ENCODE measurements around the gene ACCSL. TPM values are rescaled to one million over a fixed set of nuclear protein-coding genes. Genes with fewer than 3 reads are reported as not detected.

ACCSL gene
- total RNA-seq, 1 donor from 2014 or later = not detected

- Mint-ChIP-seq H3K4me1 (ENCODE audit: low read depth) (no peaks in the 10 kb centered on the region), H3K27ac (no peak overlapping the region), H3K4me3 (no peak overlapping the region), H3K27me3 (ENCODE audit: insufficient read depth) (peaks cover 2% of the 10 kb centered on the region), H3K36me3 (ENCODE audit: low read depth) (no peaks in the 10 kb centered on the region), H3K9me3 (peaks cover 3% of the 10 kb centered on the region)
- no peak for DNase-seq (ENCODE audit: low spot score)
- intact Hi-C loops (cut with micrococcal nuclease) = no loop called here
Measured at GRCh38 chr11:44046182-44046581, 1.6 kb upstream of the ACCSL start.

GRCh38 chr11:44047298-44047697, 483 bp upstream of the ACCSL start:
- no peaks in the 10 kb centered on the region for H3K9me3 Mint-ChIP-seq
- H3K27me3 Mint-ChIP-seq (ENCODE audit: insufficient read depth) = peaks cover 3% of the 10 kb centered on the region
- no peak overlapping the region for H3K27ac Mint-ChIP-seq
- no peak overlapping the region for H3K4me3 Mint-ChIP-seq
- no peaks in the 10 kb centered on the region for H3K36me3 Mint-ChIP-seq (ENCODE audit: low read depth)
- intact Hi-C loops (cut with micrococcal nuclease) = no loop called here
- DNase-seq (ENCODE audit: low spot score) = no peak
- no peaks in the 10 kb centered on the region for H3K4me1 Mint-ChIP-seq (ENCODE audit: low read depth)

- H3K9me3 Mint-ChIP-seq = no peaks in the 10 kb centered on the region
- H3K27ac Mint-ChIP-seq = no peak overlapping the region
- no peak overlapping the region for H3K4me3 Mint-ChIP-seq
- no peaks in the 10 kb centered on the region for H3K36me3 Mint-ChIP-seq (ENCODE audit: low read depth)
- H3K4me1 Mint-ChIP-seq (ENCODE audit: low read depth) = no peaks in the 10 kb centered on the region
- intact Hi-C loops (cut with micrococcal nuclease) = no loop called here
- no peak for DNase-seq (ENCODE audit: low spot score)
- peaks cover 4% of the 10 kb centered on the region for H3K27me3 Mint-ChIP-seq (ENCODE audit: insufficient read depth)
Measured at GRCh38 chr11:44049832-44050231, 2.1 kb downstream of the ACCSL start.

GRCh38 chr11:44051171-44051570, 3.4 kb downstream of the ACCSL start:
- no peak overlapping the region for H3K27ac Mint-ChIP-seq
- no peaks in the 10 kb centered on the region for H3K36me3 Mint-ChIP-seq (ENCODE audit: low read depth)
- H3K27me3 Mint-ChIP-seq (ENCODE audit: insufficient read depth) = peaks cover 5% of the 10 kb centered on the region
- no peak for DNase-seq (ENCODE audit: low spot score)
- H3K4me1 Mint-ChIP-seq (ENCODE audit: low read depth) = no peaks in the 10 kb centered on the region
- no peak overlapping the region for H3K4me3 Mint-ChIP-seq
- intact Hi-C loops (cut with micrococcal nuclease) = no loop called here
- H3K9me3 Mint-ChIP-seq = no peaks in the 10 kb centered on the region

- Mint-ChIP-seq H3K9me3 (no peaks in the 10 kb centered on the region), H3K36me3 (ENCODE audit: low read depth) (no peaks in the 10 kb centered on the region), H3K27me3 (ENCODE audit: insufficient read depth) (peaks cover 2% of the 10 kb centered on the region), H3K27ac (no peak overlapping the region), H3K4me3 (no peak overlapping the region), H3K4me1 (ENCODE audit: low read depth) (no peaks in the 10 kb centered on the region)
- intact Hi-C loops (cut with micrococcal nuclease) = no loop called here
- no peak for DNase-seq (ENCODE audit: low spot score)
Measured at GRCh38 chr11:44057340-44057739, 9.6 kb downstream of the ACCSL start.

- Mint-ChIP-seq H3K36me3 (ENCODE audit: low read depth) (no peaks in the 10 kb centered on the region), H3K27ac (no peak overlapping the region), H3K27me3 (ENCODE audit: insufficient read depth) (peaks cover 2% of the 10 kb centered on the region), H3K9me3 (no peaks in the 10 kb centered on the region), H3K4me3 (no peak overlapping the region), H3K4me1 (ENCODE audit: low read depth) (no peaks in the 10 kb centered on the region)
- no peak for DNase-seq (ENCODE audit: low spot score)
- intact Hi-C loops (cut with micrococcal nuclease) = no loop called here
Measured at GRCh38 chr11:44058275-44058674, 10.5 kb downstream of the ACCSL start.

GRCh38 chr11:44065161-44065661, 17.4 kb downstream of the ACCSL start:
- Mint-ChIP-seq H3K9me3 (no peaks in the 10 kb centered on the region), H3K4me1 (ENCODE audit: low read depth) (peaks cover 29% of the 10 kb centered on the region), H3K27ac (peak overlapping the region; percentile 94), H3K4me3 (peak overlapping the region; percentile 91), H3K27me3 (ENCODE audit: insufficient read depth) (peaks cover 4% of the 10 kb centered on the region), H3K36me3 (ENCODE audit: low read depth) (peaks cover 7% of the 10 kb centered on the region)
- intact Hi-C loops (cut with micrococcal nuclease) = loop anchor here (5.0 to 10.0 kb wide), 3 partner anchors 123 to 750 kb away; partner anchors contain the start of genes API5 and C11orf96
- no peak for DNase-seq (ENCODE audit: low spot score)

GRCh38 chr11:44065841-44066731, 18.3 kb downstream of the ACCSL start, which contains the start of gene ACCS:
TSS of gene ACCS (plus strand) at chr11:44066270. CDS start at chr11:44067628, 1,358 bp downstream.
- H3K36me3 Mint-ChIP-seq (ENCODE audit: low read depth) = peaks cover 10% of the 10 kb centered on the region
- peak within 1 kb of the TSS; percentile 94 for H3K27ac Mint-ChIP-seq
- peak; percentile 83 for DNase-seq (ENCODE audit: low spot score)
- H3K9me3 Mint-ChIP-seq = no peaks in the 10 kb centered on the region
- peak within 1 kb of the TSS; percentile 91 for H3K4me3 Mint-ChIP-seq
- intact Hi-C loops (cut with micrococcal nuclease) = loop anchor here (1.0 to 10.0 kb wide), 6 partner anchors 28 to 751 kb away; partner anchors contain the start of genes ALKBH3, API5, C11orf96 and HSD17B12
- H3K4me1 Mint-ChIP-seq (ENCODE audit: low read depth) = peaks cover 29% of the 10 kb centered on the region
- peaks cover 4% of the 10 kb centered on the region for H3K27me3 Mint-ChIP-seq (ENCODE audit: insufficient read depth)

GRCh38 chr11:44066732-44067141, 19.0 kb downstream of the ACCSL start:
- intact Hi-C loops (cut with micrococcal nuclease) = loop anchor here (1.0 to 10.0 kb wide), 6 partner anchors 28 to 752 kb away; partner anchors contain the start of genes ALKBH3, API5, C11orf96 and HSD17B12
- H3K9me3 Mint-ChIP-seq = no peaks in the 10 kb centered on the region
- peaks cover 4% of the 10 kb centered on the region for H3K27me3 Mint-ChIP-seq (ENCODE audit: insufficient read depth)
- peaks cover 29% of the 10 kb centered on the region for H3K4me1 Mint-ChIP-seq (ENCODE audit: low read depth)
- peak overlapping the region; percentile 94 for H3K27ac Mint-ChIP-seq
- H3K4me3 Mint-ChIP-seq = peak overlapping the region; percentile 91
- H3K36me3 Mint-ChIP-seq (ENCODE audit: low read depth) = peaks cover 11% of the 10 kb centered on the region
- no peak for DNase-seq (ENCODE audit: low spot score)

GRCh38 chr11:44067266-44067665, 19.5 kb downstream of the ACCSL start:
- peaks cover 4% of the 10 kb centered on the region for H3K27me3 Mint-ChIP-seq (ENCODE audit: insufficient read depth)
- peak overlapping the region; percentile 94 for H3K27ac Mint-ChIP-seq
- H3K9me3 Mint-ChIP-seq = no peaks in the 10 kb centered on the region
- H3K4me3 Mint-ChIP-seq = peak overlapping the region; percentile 91
- H3K36me3 Mint-ChIP-seq (ENCODE audit: low read depth) = peaks cover 11% of the 10 kb centered on the region
- intact Hi-C loops (cut with micrococcal nuclease) = loop anchor here (2.0 to 10.0 kb wide), 4 partner anchors 125 to 752 kb away; partner anchors contain the start of genes API5, C11orf96 and HSD17B12
- DNase-seq (ENCODE audit: low spot score) = no peak
- peaks cover 29% of the 10 kb centered on the region for H3K4me1 Mint-ChIP-seq (ENCODE audit: low read depth)

GRCh38 chr11:44068180-44068579, 20.4 kb downstream of the ACCSL start:
- H3K27me3 Mint-ChIP-seq (ENCODE audit: insufficient read depth) = peaks cover 4% of the 10 kb centered on the region
- no peak overlapping the region for H3K4me3 Mint-ChIP-seq
- no peak overlapping the region for H3K27ac Mint-ChIP-seq
- H3K9me3 Mint-ChIP-seq = no peaks in the 10 kb centered on the region
- H3K36me3 Mint-ChIP-seq (ENCODE audit: low read depth) = peaks cover 11% of the 10 kb centered on the region
- intact Hi-C loops (cut with micrococcal nuclease) = loop anchor here (5.0 to 10.0 kb wide), 3 partner anchors 126 to 753 kb away; partner anchors contain the start of genes API5 and C11orf96
- DNase-seq (ENCODE audit: low spot score) = no peak
- peaks cover 29% of the 10 kb centered on the region for H3K4me1 Mint-ChIP-seq (ENCODE audit: low read depth)

- no peak for DNase-seq (ENCODE audit: low spot score)
- no peak overlapping the region for H3K27ac Mint-ChIP-seq
- H3K9me3 Mint-ChIP-seq = no peaks in the 10 kb centered on the region
- no peaks in the 10 kb centered on the region for H3K27me3 Mint-ChIP-seq (ENCODE audit: insufficient read depth)
- intact Hi-C loops (cut with micrococcal nuclease) = no loop called here
- H3K4me1 Mint-ChIP-seq (ENCODE audit: low read depth) = peaks cover 16% of the 10 kb centered on the region
- H3K4me3 Mint-ChIP-seq = no peak overlapping the region
- peaks cover 14% of the 10 kb centered on the region for H3K36me3 Mint-ChIP-seq (ENCODE audit: low read depth)
Measured at GRCh38 chr11:44071157-44071556, 23.4 kb downstream of the ACCSL start.

Data from activated T-helper 1 cell treated with anti-CD3 and anti-CD28 coated beads, Interleukin-12 subunit alpha, Interleukin-12 subunit beta, Interleukin-2, Interleukin-4 antibody, amounts not matched to agents 30 ng/mL and 10 ng/mL and 1 ng/mL, durations not matched to agents 14 hours and 24 hours and 36 hours (primary cell).